ENCODE results near the gene SERPINA4. TPM values are rescaled to one million over a fixed set of nuclear protein-coding genes. Genes with fewer than 3 reads are reported as not detected.

SERPINA4 gene, protein sequence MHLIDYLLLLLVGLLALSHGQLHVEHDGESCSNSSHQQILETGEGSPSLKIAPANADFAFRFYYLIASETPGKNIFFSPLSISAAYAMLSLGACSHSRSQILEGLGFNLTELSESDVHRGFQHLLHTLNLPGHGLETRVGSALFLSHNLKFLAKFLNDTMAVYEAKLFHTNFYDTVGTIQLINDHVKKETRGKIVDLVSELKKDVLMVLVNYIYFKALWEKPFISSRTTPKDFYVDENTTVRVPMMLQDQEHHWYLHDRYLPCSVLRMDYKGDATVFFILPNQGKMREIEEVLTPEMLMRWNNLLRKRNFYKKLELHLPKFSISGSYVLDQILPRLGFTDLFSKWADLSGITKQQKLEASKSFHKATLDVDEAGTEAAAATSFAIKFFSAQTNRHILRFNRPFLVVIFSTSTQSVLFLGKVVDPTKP
- not detected for polyA plus RNA-seq (2013)

DNA sequence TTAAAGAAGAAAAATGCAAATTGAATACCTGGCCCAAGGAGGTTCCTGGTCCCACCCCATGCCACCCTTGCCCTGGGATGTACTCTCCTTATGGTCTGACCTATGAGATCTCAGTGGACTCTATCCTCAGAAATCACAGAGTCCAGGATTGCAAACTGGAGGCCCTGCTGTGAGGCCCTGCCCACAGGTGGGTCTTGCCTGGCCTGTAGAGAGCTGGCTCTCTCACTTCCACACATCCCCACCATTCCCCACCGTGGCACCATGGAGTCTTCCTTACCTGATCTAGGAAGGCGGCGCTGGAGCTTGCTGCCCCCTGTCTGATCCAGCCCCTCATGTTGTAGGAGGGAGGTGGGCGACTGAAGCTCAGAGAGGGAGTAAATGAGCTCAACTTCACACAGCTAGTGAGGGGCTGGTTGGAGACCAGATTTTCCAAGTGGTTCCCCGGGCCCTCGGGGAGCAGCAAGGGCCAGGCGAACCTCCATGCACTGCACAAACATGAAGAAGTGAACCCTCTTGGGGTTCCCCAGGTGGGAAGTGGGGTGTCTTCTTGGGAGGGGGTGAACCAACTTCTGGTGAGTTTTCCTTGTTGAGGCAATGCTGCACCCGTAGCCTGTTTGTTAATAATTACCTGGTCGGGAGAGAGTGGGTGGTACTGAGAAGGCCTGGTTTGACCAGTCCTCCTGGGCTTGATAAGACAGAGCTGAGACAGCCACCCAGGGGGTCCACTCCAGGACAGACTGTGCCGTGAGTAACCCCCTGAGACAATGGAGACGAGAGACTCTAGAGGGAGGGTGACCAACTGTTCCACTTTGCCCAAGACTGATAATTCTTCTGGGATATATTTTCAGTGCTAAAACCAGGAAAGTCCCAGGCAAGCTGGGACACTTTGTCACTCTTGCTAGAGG, at the start of gene SERPINA4:
TSS of gene SERPINA4 (plus strand) at position 692 of the 905 bp plus-strand sequence. CDS start 2,041 bp downstream, outside the sequence.
- WGBS (ENCODE audit: insufficient coverage), result 88% methylated on average over 5 of the region's 11 CpGs
- POLR2A ChIA-PET, result no interaction called here

DNA sequence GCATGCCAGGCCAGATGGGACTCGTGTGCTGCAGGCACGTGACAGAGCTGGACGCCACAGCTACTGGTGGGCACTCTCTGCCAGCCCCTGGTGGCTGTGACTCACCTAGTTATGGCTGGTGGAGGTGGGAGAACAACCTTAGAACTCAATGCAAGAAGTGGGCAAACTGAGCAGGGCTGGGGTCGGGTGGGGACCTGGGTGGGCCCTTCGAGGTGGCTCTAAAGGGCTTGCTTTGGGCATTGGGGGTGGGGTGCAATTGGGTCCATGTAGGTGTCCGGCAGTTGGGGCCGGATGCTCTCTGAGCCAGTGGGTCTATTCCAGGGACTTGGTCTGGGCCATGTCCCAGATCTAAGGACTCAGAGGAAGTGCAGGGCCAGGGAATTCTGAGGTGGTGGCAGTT, 46.9 kb upstream of the SERPINA4 start:
- Histone ChIP-seq H3K4me3 (ENCODE audit: control insufficient read depth in 1 of 7, extremely low read depth in 1 of 7, insufficient read depth in 4 of 7, low read depth in 2 of 7, low read length in 6 of 7) (no peak overlapping the region), H3K9me3 (ENCODE audit: control extremely low read depth in 1 of 5, control insufficient read depth in 4 of 5, insufficient read depth in 2 of 5, low read depth in 1 of 5, low read length in 4 of 5) (no peaks in the 10 kb centered on the region), H3K36me3 (ENCODE audit: control insufficient read depth in 4 of 4, insufficient read depth in 4 of 4, low read length in 3 of 4) (no peaks in the 10 kb centered on the region), H3K27ac (ENCODE audit: insufficient read depth in 1 of 2, low read depth in 1 of 2, low read length in 2 of 2, poor library complexity in 1 of 2, severe bottlenecking in 2 of 2) (no peak overlapping the region), H3K4me1 (ENCODE audit: control extremely low read depth in 1 of 4, control insufficient read depth in 4 of 4, insufficient read depth in 4 of 4, low read length in 3 of 4) (no peaks in the 10 kb centered on the region), H3K27me3 (replicated peaks in 2 of 5; ENCODE audit: control insufficient read depth in 4 of 5, insufficient read depth in 5 of 5, low read length in 4 of 5) (peaks cover 0 to 15% (median 2%) of the 10 kb centered on the region in 5 experiments)
- DNase-seq, result no peak
- CTCF ChIA-PET, result no interaction called here
- 81% methylated on average over 7 of the region's 7 CpGs for WGBS (ENCODE audit: insufficient coverage)
- POLR2A ChIA-PET, result no interaction called here

More for the DNA sequence above, at the start of gene SERPINA4:
- Histone ChIP-seq H3K4me3 (ENCODE audit: control insufficient read depth in 1 of 7, extremely low read depth in 1 of 7, insufficient read depth in 4 of 7, low read depth in 2 of 7, low read length in 6 of 7) (no peak within 1 kb of the TSS), H3K27me3 (replicated peaks in 2 of 5; ENCODE audit: control insufficient read depth in 4 of 5, insufficient read depth in 5 of 5, low read length in 4 of 5) (peaks cover 0 to 2% (median 0%) of the 10 kb centered on the region in 5 experiments), H3K27ac (ENCODE audit: insufficient read depth in 1 of 2, low read depth in 1 of 2, low read length in 2 of 2, poor library complexity in 1 of 2, severe bottlenecking in 2 of 2) (no peak within 1 kb of the TSS), H3K4me1 (ENCODE audit: control extremely low read depth in 1 of 4, control insufficient read depth in 4 of 4, insufficient read depth in 4 of 4, low read length in 3 of 4) (no peaks in the 10 kb centered on the region), H3K36me3 (ENCODE audit: control insufficient read depth in 4 of 4, insufficient read depth in 4 of 4, low read length in 3 of 4) (no peaks in the 10 kb centered on the region), H3K9me3 (ENCODE audit: control extremely low read depth in 1 of 5, control insufficient read depth in 4 of 5, insufficient read depth in 2 of 5, low read depth in 1 of 5, low read length in 4 of 5) (peaks cover 0 to 2% (median 0%) of the 10 kb centered on the region in 5 experiments)
- no peak for DNase-seq
- CTCF ChIA-PET, result interaction anchor here (1.2 to 2.5 kb wide), 3 partner anchors 10 to 12 kb away, joined by 4 to 9 read pairs (median 5); no protein-coding TSS in a partner anchor

DNA sequence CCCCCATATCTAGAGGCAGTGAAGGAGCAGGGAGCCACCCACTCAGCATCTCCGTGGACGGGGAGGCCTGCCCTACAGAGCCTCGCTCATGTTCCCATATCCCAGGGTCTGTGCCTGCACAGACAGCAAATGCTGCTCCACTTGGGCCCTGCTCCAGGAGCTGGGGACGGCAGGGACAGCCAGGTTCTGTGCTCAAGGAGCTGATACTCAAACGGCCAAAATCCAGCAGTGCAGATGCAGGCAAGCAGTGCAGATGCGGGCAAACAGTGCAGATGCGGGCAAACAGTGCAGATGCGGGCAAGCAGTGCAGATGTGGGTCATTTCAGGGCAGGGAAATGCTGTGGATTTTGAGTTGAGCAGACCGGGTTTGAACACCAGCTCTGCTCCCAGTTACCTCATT, 45.8 kb upstream of the SERPINA4 start:
- Histone ChIP-seq H3K36me3 (ENCODE audit: control insufficient read depth in 4 of 4, insufficient read depth in 4 of 4, low read length in 3 of 4) (no peaks in the 10 kb centered on the region), H3K4me1 (ENCODE audit: control extremely low read depth in 1 of 4, control insufficient read depth in 4 of 4, insufficient read depth in 4 of 4, low read length in 3 of 4) (no peaks in the 10 kb centered on the region), H3K27me3 (replicated peaks in 2 of 5; ENCODE audit: control insufficient read depth in 4 of 5, insufficient read depth in 5 of 5, low read length in 4 of 5) (peaks cover 0 to 15% (median 2%) of the 10 kb centered on the region in 5 experiments), H3K9me3 (ENCODE audit: control extremely low read depth in 1 of 5, control insufficient read depth in 4 of 5, insufficient read depth in 2 of 5, low read depth in 1 of 5, low read length in 4 of 5) (no peaks in the 10 kb centered on the region), H3K27ac (ENCODE audit: insufficient read depth in 1 of 2, low read depth in 1 of 2, low read length in 2 of 2, poor library complexity in 1 of 2, severe bottlenecking in 2 of 2) (no peak overlapping the region), H3K4me3 (ENCODE audit: control insufficient read depth in 1 of 7, extremely low read depth in 1 of 7, insufficient read depth in 4 of 7, low read depth in 2 of 7, low read length in 6 of 7) (no peak overlapping the region)
- DNase-seq, result no peak
- WGBS (ENCODE audit: insufficient coverage), result 94% methylated on average over 9 of the region's 9 CpGs
- POLR2A ChIA-PET, result no interaction called here
- CTCF ChIA-PET, result interaction anchor here (0.6 kb wide), 1 partner anchor 29 kb away, joined by 3 read pairs; no protein-coding TSS in a partner anchor

DNA sequence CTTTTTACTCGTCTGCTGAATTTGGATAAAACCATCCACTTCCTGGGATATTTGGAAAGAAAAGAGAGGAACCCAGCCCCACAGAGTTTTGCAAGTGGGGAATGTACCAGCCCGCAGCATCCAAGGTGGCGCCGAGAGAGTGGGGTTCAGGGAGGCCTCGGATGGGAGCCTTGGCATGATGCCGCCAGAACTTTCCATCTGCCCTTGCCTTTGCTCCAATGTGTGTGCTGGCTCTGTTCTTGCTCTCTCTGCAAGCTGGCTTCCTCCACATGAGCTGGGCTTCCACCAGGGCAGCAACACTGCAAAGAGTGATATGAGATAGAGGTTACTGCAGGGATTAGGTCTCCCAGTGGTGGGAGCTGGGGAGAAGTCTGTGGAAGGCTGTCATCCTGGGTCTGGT, 45.4 kb upstream of the SERPINA4 start:
- CTCF ChIA-PET, result interaction anchor here (0.6 kb wide), 1 partner anchor 30 kb away, joined by 3 read pairs; no protein-coding TSS in a partner anchor
- H3K27me3 ChIP-seq (replicated peaks in 2 of 5; ENCODE audit: control insufficient read depth in 4 of 5, insufficient read depth in 5 of 5, low read length in 4 of 5), result peaks cover 0 to 15% (median 2%) of the 10 kb centered on the region in 5 experiments
- 100% methylated on average over 6 of the region's 6 CpGs for WGBS (ENCODE audit: insufficient coverage)
- no peak for DNase-seq
- no peaks in the 10 kb centered on the region for H3K4me1 ChIP-seq (ENCODE audit: control extremely low read depth in 1 of 4, control insufficient read depth in 4 of 4, insufficient read depth in 4 of 4, low read length in 3 of 4)
- H3K4me3 ChIP-seq (ENCODE audit: control insufficient read depth in 1 of 7, extremely low read depth in 1 of 7, insufficient read depth in 4 of 7, low read depth in 2 of 7, low read length in 6 of 7), result no peak overlapping the region
- no peak overlapping the region for H3K27ac ChIP-seq (ENCODE audit: insufficient read depth in 1 of 2, low read depth in 1 of 2, low read length in 2 of 2, poor library complexity in 1 of 2, severe bottlenecking in 2 of 2)
- POLR2A ChIA-PET, result no interaction called here
- H3K9me3 ChIP-seq (ENCODE audit: control extremely low read depth in 1 of 5, control insufficient read depth in 4 of 5, insufficient read depth in 2 of 5, low read depth in 1 of 5, low read length in 4 of 5), result no peaks in the 10 kb centered on the region
- no peaks in the 10 kb centered on the region for H3K36me3 ChIP-seq (ENCODE audit: control insufficient read depth in 4 of 4, insufficient read depth in 4 of 4, low read length in 3 of 4)

DNA sequence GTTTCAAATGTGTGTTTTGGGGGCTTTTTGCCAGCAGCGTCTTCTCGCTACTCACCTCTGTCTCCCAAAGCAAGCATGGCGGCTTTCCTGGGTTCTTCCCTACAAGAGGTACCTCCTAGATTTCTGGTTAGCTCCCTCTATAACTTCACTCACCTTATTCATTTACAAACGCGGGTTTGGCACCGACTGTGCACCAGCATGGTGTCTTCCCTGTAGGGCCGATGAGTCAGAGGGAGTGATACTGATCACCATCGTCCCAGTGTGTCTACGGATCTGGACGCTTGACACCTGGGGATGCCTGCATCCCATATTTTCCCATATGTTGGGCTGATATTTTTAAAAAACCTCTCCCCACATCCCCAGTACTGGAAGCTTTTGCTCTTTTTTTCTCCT, 44.0 kb upstream of the SERPINA4 start:
- H3K27ac ChIP-seq (ENCODE audit: insufficient read depth in 1 of 2, low read depth in 1 of 2, low read length in 2 of 2, poor library complexity in 1 of 2, severe bottlenecking in 2 of 2), result no peak overlapping the region
- H3K4me1 ChIP-seq (ENCODE audit: control extremely low read depth in 1 of 4, control insufficient read depth in 4 of 4, insufficient read depth in 4 of 4, low read length in 3 of 4), result no peaks in the 10 kb centered on the region
- ChIA-PET POLR2A (no interaction called here), CTCF (no interaction called here)
- H3K36me3 ChIP-seq (ENCODE audit: control insufficient read depth in 4 of 4, insufficient read depth in 4 of 4, low read length in 3 of 4), result no peaks in the 10 kb centered on the region
- no peak for DNase-seq
- H3K9me3 ChIP-seq (ENCODE audit: control extremely low read depth in 1 of 5, control insufficient read depth in 4 of 5, insufficient read depth in 2 of 5, low read depth in 1 of 5, low read length in 4 of 5), result no peaks in the 10 kb centered on the region
- peaks cover 0 to 15% (median 2%) of the 10 kb centered on the region in 5 experiments for H3K27me3 ChIP-seq (replicated peaks in 2 of 5; ENCODE audit: control insufficient read depth in 4 of 5, insufficient read depth in 5 of 5, low read length in 4 of 5)
- WGBS (ENCODE audit: insufficient coverage), result 71% methylated on average over 10 of the region's 10 CpGs
- no peak overlapping the region for H3K4me3 ChIP-seq (ENCODE audit: control insufficient read depth in 1 of 7, extremely low read depth in 1 of 7, insufficient read depth in 4 of 7, low read depth in 2 of 7, low read length in 6 of 7)

DNA sequence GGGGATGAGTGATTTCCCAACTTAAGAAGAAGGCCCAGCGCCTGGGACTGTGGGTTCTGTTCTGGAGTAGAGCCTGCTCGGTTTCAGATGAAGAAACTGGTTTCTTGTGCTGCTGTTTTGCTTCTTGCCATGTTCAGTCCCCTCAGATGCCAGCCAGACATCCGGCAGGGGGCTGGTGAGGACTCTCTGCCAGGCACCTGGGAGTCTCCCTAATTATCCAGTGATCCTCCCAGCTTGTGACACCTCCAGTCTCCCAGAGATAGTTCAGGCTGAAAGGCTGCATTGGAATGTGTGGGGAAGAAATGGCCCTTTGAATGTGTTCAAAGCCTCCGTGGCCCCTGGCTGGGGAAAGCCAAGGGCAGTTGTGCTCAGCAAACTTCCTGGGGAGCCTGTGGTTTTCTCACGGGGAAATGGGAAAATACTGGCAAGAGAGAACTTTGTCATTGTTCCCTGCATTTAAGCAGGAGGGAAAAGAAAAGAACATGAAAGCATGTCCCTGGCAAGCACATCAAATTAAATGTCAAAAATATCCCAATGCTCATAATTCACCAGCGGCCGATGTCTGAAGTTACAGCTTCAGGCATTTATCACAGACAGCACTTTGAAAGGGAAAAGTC, 43.5 kb upstream of the SERPINA4 start:
- Histone ChIP-seq H3K36me3 (ENCODE audit: control insufficient read depth in 4 of 4, insufficient read depth in 4 of 4, low read length in 3 of 4) (no peaks in the 10 kb centered on the region), H3K27me3 (replicated peaks in 2 of 5; ENCODE audit: control insufficient read depth in 4 of 5, insufficient read depth in 5 of 5, low read length in 4 of 5) (peaks cover 0 to 15% (median 2%) of the 10 kb centered on the region in 5 experiments), H3K4me1 (ENCODE audit: control extremely low read depth in 1 of 4, control insufficient read depth in 4 of 4, insufficient read depth in 4 of 4, low read length in 3 of 4) (no peaks in the 10 kb centered on the region), H3K9me3 (ENCODE audit: control extremely low read depth in 1 of 5, control insufficient read depth in 4 of 5, insufficient read depth in 2 of 5, low read depth in 1 of 5, low read length in 4 of 5) (no peaks in the 10 kb centered on the region), H3K4me3 (ENCODE audit: control insufficient read depth in 1 of 7, extremely low read depth in 1 of 7, insufficient read depth in 4 of 7, low read depth in 2 of 7, low read length in 6 of 7) (no peak overlapping the region), H3K27ac (ENCODE audit: insufficient read depth in 1 of 2, low read depth in 1 of 2, low read length in 2 of 2, poor library complexity in 1 of 2, severe bottlenecking in 2 of 2) (no peak overlapping the region)
- DNase-seq, result no peak
- ChIA-PET POLR2A (no interaction called here), CTCF (no interaction called here)
- WGBS (ENCODE audit: insufficient coverage), result 51% methylated on average over 5 of the region's 7 CpGs

Data from common myeloid progenitor, CD34-positive (primary cell).